Activated CD8-positive, alpha-beta memory T cell treated with anti-CD3 and anti-CD28 coated beads for 1 hour (primary cell): ENCODE measurements around the gene MC4R.

ENCODE experiments used
- DNase-seq, 2 donors: peaks; one replicate each; pipeline ENCODE4 v3.0.0-alpha.2; 2020; ENCODE audit warnings: low read depth in 1 of 2; ENCODE audit errors: extremely low read depth in 1 of 2

MC4R gene

GRCh38 chr18:60329131-60329530 lies 43.4 kb downstream of the MC4R start:
- no peak for DNase-seq

GRCh38 chr18:60327880-60328279 lies 44.7 kb downstream of the MC4R start:
- DNase-seq, result no peak

- DNase-seq, result no peak
Measured at GRCh38 chr18:60322591-60322990, 50.0 kb downstream of the MC4R start.
